NB4 (cell line): ENCODE results near the gene EPB41L4A.
"Not testable (repeated sequence)": the region's sequence is repeated elsewhere in the genome, so short reads cannot be mapped to it uniquely, and the experiment has no call there.

Source experiments
- CTCF ChIP-seq: IDR thresholded peaks from one replicate; pipeline ENCODE4 v1.5.1; 2012; ENCODE audit warnings: low read depth, low read length
- MAX ChIP-seq: IDR thresholded peaks from 2 replicates; pipeline ENCODE4 v1.6.1; 2011; ENCODE audit warnings: low read depth, low read length
- MYC ChIP-seq: IDR thresholded peaks from 2 replicates; pipeline ENCODE4 v1.6.1; 2011; ENCODE audit warnings: low read depth, low read length
- POLR2A ChIP-seq: IDR thresholded peaks from 2 replicates; pipeline ENCODE4 v1.6.1; 2011; ENCODE audit warnings: mild to moderate bottlenecking; ENCODE audit not compliant: insufficient read length; ENCODE audit errors: extremely low read depth

DNA sequence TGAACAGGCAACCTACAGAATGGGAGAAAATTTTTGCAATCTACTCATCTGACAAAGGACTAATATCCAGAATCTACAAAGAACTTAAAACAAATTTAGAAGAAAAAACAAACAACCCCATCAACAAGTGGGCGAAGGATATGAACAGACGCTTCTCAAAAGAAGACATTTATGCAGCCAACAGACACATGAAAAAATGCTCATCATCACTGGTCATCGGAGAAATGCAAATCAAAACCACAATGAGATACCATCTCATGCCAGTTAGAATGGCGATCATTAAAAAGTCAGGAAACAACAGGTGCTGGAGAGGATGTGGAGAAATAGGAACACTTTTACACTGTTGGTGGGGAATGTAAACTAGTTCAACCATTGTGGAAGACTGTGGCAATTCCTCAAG is 23.8 kb downstream of the EPB41L4A start:
- not testable (repeated sequence) for TF ChIP-seq CTCF, MYC, POLR2A, MAX
